HG02623 (cell line): ENCODE results near the gene LGI2.

ENCODE experiments used
- ATAC-seq: cut with Tn5 transposase; IDR thresholded peaks from one replicate; pipeline ENCODE4 v1.9.1; 2021; ENCODE audit warnings: moderate library complexity; ENCODE audit not compliant: unreplicated experiment

Gene LGI2

GRCh38 chr4:24999392-25000089, 31.2 kb downstream of the LGI2 start:
- ATAC-seq = no peak

GRCh38 chr4:24995346-24995919, 35.3 kb downstream of the LGI2 start:
- no peak for ATAC-seq

GRCh38 chr4:24993551-24994080, 37.1 kb downstream of the LGI2 start:
- no peak for ATAC-seq

GRCh38 chr4:24992968-24993367, 37.8 kb downstream of the LGI2 start:
- no peak for ATAC-seq

- ATAC-seq = no peak
Measured at GRCh38 chr4:24991015-24991414, 39.7 kb downstream of the LGI2 start.

- no peak for ATAC-seq
Measured at GRCh38 chr4:24989327-24989726, 41.4 kb downstream of the LGI2 start.

GRCh38 chr4:24988776-24989175, 42.0 kb downstream of the LGI2 start:
- ATAC-seq = no peak

- ATAC-seq = no peak
Measured at GRCh38 chr4:24984602-24985532, 45.9 kb downstream of the LGI2 start.

- no peak for ATAC-seq
Measured at GRCh38 chr4:24980740-24981139, 50.0 kb downstream of the LGI2 start.

GRCh38 chr4:24980064-24980690, 50.6 kb downstream of the LGI2 start:
- ATAC-seq = no peak

- ATAC-seq = no peak
Measured at GRCh38 chr4:24979554-24979953, 51.2 kb downstream of the LGI2 start.

- no peak for ATAC-seq
Measured at GRCh38 chr4:24978291-24979075, 52.3 kb downstream of the LGI2 start.

GRCh38 chr4:24975510-24975909, 55.2 kb downstream of the LGI2 start:
- no peak for ATAC-seq

- no peak for ATAC-seq
Measured at GRCh38 chr4:24973747-24974601, 56.8 kb downstream of the LGI2 start.

GRCh38 chr4:24973404-24973746, 57.4 kb downstream of the LGI2 start:
- ATAC-seq = no peak

GRCh38 chr4:24971192-24971591, 59.6 kb downstream of the LGI2 start:
- no peak for ATAC-seq

GRCh38 chr4:24970635-24971034, 60.1 kb downstream of the LGI2 start:
- no peak for ATAC-seq

- ATAC-seq = no peak
Measured at GRCh38 chr4:24970191-24970590, 60.6 kb downstream of the LGI2 start.

GRCh38 chr4:24969486-24969885, 61.3 kb downstream of the LGI2 start:
- ATAC-seq = no peak
